ENCODE data around the gene OCRL. TPM values are rescaled to one million over a fixed set of nuclear protein-coding genes. Genes with fewer than 3 reads are reported as not detected.

Gene OCRL
- total RNA-seq, 4 donors from 2014 or later, result 24.3 to 35.6 (median 26.6) TPM

- peaks cover 0 to 12% of the 10 kb centered on the region in 2 donors for H3K36me3 ChIP-seq
- no peak overlapping the region for H3K4me3 ChIP-seq (replicated peaks in 1 of 3)
- no peaks in the 10 kb centered on the region for H3K27me3 ChIP-seq
- H3K27ac ChIP-seq, result no peak overlapping the region
- DNase-seq, result peak; percentile 18 to 21
- no peaks in the 10 kb centered on the region for H3K9me3 ChIP-seq
- intact Hi-C loops (cut with DNase I), result no loop called here
- peaks cover 0 to 8% of the 10 kb centered on the region in 2 donors for H3K4me1 ChIP-seq
- TF ChIP-seq POLR2A (IDR thresholded peaks at IDR 0.05), result no peak
- TF ChIP-seq, protein P1, sequence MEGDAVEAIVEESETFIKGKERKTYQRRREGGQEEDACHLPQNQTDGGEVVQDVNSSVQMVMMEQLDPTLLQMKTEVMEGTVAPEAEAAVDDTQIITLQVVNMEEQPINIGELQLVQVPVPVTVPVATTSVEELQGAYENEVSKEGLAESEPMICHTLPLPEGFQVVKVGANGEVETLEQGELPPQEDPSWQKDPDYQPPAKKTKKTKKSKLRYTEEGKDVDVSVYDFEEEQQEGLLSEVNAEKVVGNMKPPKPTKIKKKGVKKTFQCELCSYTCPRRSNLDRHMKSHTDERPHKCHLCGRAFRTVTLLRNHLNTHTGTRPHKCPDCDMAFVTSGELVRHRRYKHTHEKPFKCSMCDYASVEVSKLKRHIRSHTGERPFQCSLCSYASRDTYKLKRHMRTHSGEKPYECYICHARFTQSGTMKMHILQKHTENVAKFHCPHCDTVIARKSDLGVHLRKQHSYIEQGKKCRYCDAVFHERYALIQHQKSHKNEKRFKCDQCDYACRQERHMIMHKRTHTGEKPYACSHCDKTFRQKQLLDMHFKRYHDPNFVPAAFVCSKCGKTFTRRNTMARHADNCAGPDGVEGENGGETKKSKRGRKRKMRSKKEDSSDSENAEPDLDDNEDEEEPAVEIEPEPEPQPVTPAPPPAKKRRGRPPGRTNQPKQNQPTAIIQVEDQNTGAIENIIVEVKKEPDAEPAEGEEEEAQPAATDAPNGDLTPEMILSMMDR (IDR thresholded peaks at IDR 0.05), result no peak
Measured at GRCh38 chrX:129593137-129593536, 53.1 kb downstream of the OCRL start.

GRCh38 chrX:129594781-129595180 is 54.7 kb downstream of the OCRL start:
- Histone ChIP-seq H3K9me3 (no peaks in the 10 kb centered on the region), H3K27me3 (no peaks in the 10 kb centered on the region), H3K27ac (no peak overlapping the region), H3K36me3 (peaks cover 0 to 2% of the 10 kb centered on the region in 2 donors), H3K4me3 (replicated peaks in 1 of 3) (no peak overlapping the region), H3K4me1 (peaks cover 0 to 8% of the 10 kb centered on the region in 2 donors)
- intact Hi-C loops (cut with DNase I), result no loop called here
- TF ChIP-seq, protein P1 (IDR thresholded peaks at IDR 0.05), result no peak
- TF ChIP-seq POLR2A (IDR thresholded peaks at IDR 0.05), result no peak
- no peak for DNase-seq
- WGBS, 2 donors, result 100% methylated on average over 1 of the region's 1 CpG

DNA sequence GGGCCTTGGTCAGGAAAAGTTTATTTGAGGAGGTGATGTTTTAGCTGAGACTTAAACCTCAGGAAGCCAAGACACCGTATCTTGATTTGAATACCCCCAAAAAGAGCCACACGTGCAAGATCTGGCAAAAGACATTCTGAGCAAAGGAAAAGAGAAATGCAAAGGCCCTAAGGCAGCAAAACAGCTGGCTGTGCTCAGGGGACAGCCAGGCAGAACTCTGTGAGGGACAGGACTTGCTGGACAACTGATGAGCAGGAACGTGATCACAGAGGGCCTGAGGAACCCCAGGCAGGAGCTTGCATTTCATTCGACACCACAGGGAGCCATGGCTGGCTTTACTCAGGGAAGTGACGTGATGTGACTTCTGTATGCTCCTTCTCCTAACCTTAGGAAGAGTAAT is 56.0 kb downstream of the OCRL start:
- H3K9me3 ChIP-seq, result no peaks in the 10 kb centered on the region
- no peak for DNase-seq
- WGBS, 2 donors, result 89 to 90% methylated on average over 5 of the region's 5 CpGs
- H3K4me1 ChIP-seq, result peaks cover 0 to 8% of the 10 kb centered on the region in 2 donors
- no peak for TF ChIP-seq POLR2A (IDR thresholded peaks at IDR 0.05)
- TF ChIP-seq, protein P1 (IDR thresholded peaks at IDR 0.05), result no peak
- no peak overlapping the region for H3K27ac ChIP-seq
- no peaks in the 10 kb centered on the region for H3K36me3 ChIP-seq
- no peak overlapping the region for H3K4me3 ChIP-seq (replicated peaks in 1 of 3)
- intact Hi-C loops (cut with DNase I), result no loop called here
- H3K27me3 ChIP-seq, result no peaks in the 10 kb centered on the region

GRCh38 chrX:129597905-129598304 is 57.8 kb downstream of the OCRL start:
- 84 to 86% methylated on average over 5 of the region's 5 CpGs for WGBS, 2 donors

GRCh38 chrX:129599499-129599898 is 59.4 kb downstream of the OCRL start:
- Histone ChIP-seq H3K9me3 (no peaks in the 10 kb centered on the region), H3K27ac (no peak overlapping the region), H3K4me3 (replicated peaks in 1 of 3) (no peak overlapping the region), H3K4me1 (no peaks in the 10 kb centered on the region), H3K36me3 (no peaks in the 10 kb centered on the region), H3K27me3 (no peaks in the 10 kb centered on the region)
- WGBS, 2 donors, result 71 to 89% methylated on average over 5 of the region's 5 CpGs
- no peak for DNase-seq
- TF ChIP-seq, protein P1 (IDR thresholded peaks at IDR 0.05), result no peak
- TF ChIP-seq POLR2A (IDR thresholded peaks at IDR 0.05), result no peak
- intact Hi-C loops (cut with DNase I), result no loop called here

More at GRCh38 chrX:129597905-129598304, 57.8 kb downstream of the OCRL start:
- no peaks in the 10 kb centered on the region for H3K27me3 ChIP-seq
- H3K27ac ChIP-seq, result no peak overlapping the region
- H3K9me3 ChIP-seq, result no peaks in the 10 kb centered on the region
- no peak for TF ChIP-seq POLR2A (IDR thresholded peaks at IDR 0.05)
- TF ChIP-seq, protein P1 (IDR thresholded peaks at IDR 0.05), result no peak
- peaks cover 0 to 6% of the 10 kb centered on the region in 2 donors for H3K4me1 ChIP-seq
- DNase-seq, result no peak
- intact Hi-C loops (cut with DNase I), result no loop called here
- H3K36me3 ChIP-seq, result no peaks in the 10 kb centered on the region
- no peak overlapping the region for H3K4me3 ChIP-seq (replicated peaks in 1 of 3)

Measured in thyroid gland (tissue), 4 donors.